ENCODE results near the gene GRM3.

Gene GRM3

GRCh38 chr7:86689363-86689762, 45.7 kb downstream of the GRM3 start:
- DNase-seq (ENCODE audit: low read depth in 4 of 4, low spot score in 1 of 4) = no peak

GRCh38 chr7:86692755-86693154, 49.0 kb downstream of the GRM3 start:
- DNase-seq (ENCODE audit: low read depth in 4 of 4, low spot score in 1 of 4) = no peak

- DNase-seq (ENCODE audit: low read depth in 4 of 4, low spot score in 1 of 4) = no peak
Observed at GRCh38 chr7:86706406-86706805, 62.7 kb downstream of the GRM3 start.

GRCh38 chr7:86708031-86708680, 64.4 kb downstream of the GRM3 start:
- no peak for DNase-seq (ENCODE audit: low read depth in 4 of 4, low spot score in 1 of 4)

- DNase-seq (ENCODE audit: low read depth in 4 of 4, low spot score in 1 of 4) = no peak
Observed at GRCh38 chr7:86720306-86720705, 76.6 kb downstream of the GRM3 start.

- no peak for DNase-seq (ENCODE audit: low read depth in 4 of 4, low spot score in 1 of 4)
Observed at GRCh38 chr7:86733783-86734182, 90.1 kb downstream of the GRM3 start.

GRCh38 chr7:86745013-86745745, 101.5 kb downstream of the GRM3 start:
- DNase-seq (ENCODE audit: low read depth in 4 of 4, low spot score in 1 of 4) = no peak

- no peak for DNase-seq (ENCODE audit: low read depth in 4 of 4, low spot score in 1 of 4)
Observed at GRCh38 chr7:86747698-86748097, 104.0 kb downstream of the GRM3 start.

GRCh38 chr7:86748201-86748600, 104.5 kb downstream of the GRM3 start:
- no peak for DNase-seq (ENCODE audit: low read depth in 4 of 4, low spot score in 1 of 4)

GRCh38 chr7:86748843-86749719, 105.4 kb downstream of the GRM3 start:
- DNase-seq (ENCODE audit: low read depth in 4 of 4, low spot score in 1 of 4) = no peak

GRCh38 chr7:86749741-86750665, 106.3 kb downstream of the GRM3 start:
- DNase-seq (ENCODE audit: low read depth in 4 of 4, low spot score in 1 of 4) = no peak

- DNase-seq (ENCODE audit: low read depth in 4 of 4, low spot score in 1 of 4) = no peak
Observed at GRCh38 chr7:86760236-86760635, 116.5 kb downstream of the GRM3 start.

- no peak for DNase-seq (ENCODE audit: low read depth in 4 of 4, low spot score in 1 of 4)
Observed at GRCh38 chr7:86762129-86762528, 118.4 kb downstream of the GRM3 start.

- no peak for DNase-seq (ENCODE audit: low read depth in 4 of 4, low spot score in 1 of 4)
Observed at GRCh38 chr7:86765931-86766330, 122.2 kb downstream of the GRM3 start.

GRCh38 chr7:86768394-86768793, 124.7 kb downstream of the GRM3 start:
- DNase-seq (ENCODE audit: low read depth in 4 of 4, low spot score in 1 of 4) = no peak

- no peak for DNase-seq (ENCODE audit: low read depth in 4 of 4, low spot score in 1 of 4)
Observed at GRCh38 chr7:86768967-86769760, 125.5 kb downstream of the GRM3 start.

- no peak for DNase-seq (ENCODE audit: low read depth in 4 of 4, low spot score in 1 of 4)
Observed at GRCh38 chr7:86773309-86773708, 129.6 kb downstream of the GRM3 start.

- no peak for DNase-seq (ENCODE audit: low read depth in 4 of 4, low spot score in 1 of 4)
Observed at GRCh38 chr7:86775203-86775602, 131.5 kb downstream of the GRM3 start.

GRCh38 chr7:86776136-86776535, 132.4 kb downstream of the GRM3 start:
- DNase-seq (ENCODE audit: low read depth in 4 of 4, low spot score in 1 of 4) = no peak

GRCh38 chr7:86778271-86778670, 134.6 kb downstream of the GRM3 start:
- no peak for DNase-seq (ENCODE audit: low read depth in 4 of 4, low spot score in 1 of 4)
